ENCODE data around the gene ANAPC1. TPM values are rescaled to one million over a fixed set of nuclear protein-coding genes. Genes with fewer than 3 reads are reported as not detected.

Gene ANAPC1
- total and polyA plus RNA-seq, 8 donors = 4.9 to 200 (median 64.7) TPM

GRCh38 chr2:111897924-111898702, 14.1 kb upstream of the ANAPC1 start, which contains the start of gene MERTK:
TSS of gene MERTK (plus strand) at chr2:111898607. CDS start at chr2:111898736, 129 bp downstream.
- Histone ChIP-seq H3K27me3 (peaks cover 0 to 6% (median 0%) of the 10 kb centered on the region in 3 donors), H3K36me3 (no peaks in the 10 kb centered on the region), H3K27ac (peak within 1 kb of the TSS; percentile 83 to 89 (median 85)), H3K9me3 (no peaks in the 10 kb centered on the region), H3K4me3 (peak within 1 kb of the TSS; percentile 53 to 91 (median 77)), H3K4me1 (peaks cover 0 to 63% (median 33%) of the 10 kb centered on the region in 4 donors)
- peak; percentile 89 to 96 for DNase-seq
- TF ChIP-seq POLR2A (IDR thresholded peaks at IDR 0.05) = peak in 1 of 4 donors; percentile 28
- peak; percentile 58 to 93 (median 82) for TF ChIP-seq POLR2AphosphoS5 (IDR thresholded peaks at IDR 0.05)
- TF ChIP-seq EP300 (IDR thresholded peaks at IDR 0.05) = no peak
- TF ChIP-seq, protein P1, sequence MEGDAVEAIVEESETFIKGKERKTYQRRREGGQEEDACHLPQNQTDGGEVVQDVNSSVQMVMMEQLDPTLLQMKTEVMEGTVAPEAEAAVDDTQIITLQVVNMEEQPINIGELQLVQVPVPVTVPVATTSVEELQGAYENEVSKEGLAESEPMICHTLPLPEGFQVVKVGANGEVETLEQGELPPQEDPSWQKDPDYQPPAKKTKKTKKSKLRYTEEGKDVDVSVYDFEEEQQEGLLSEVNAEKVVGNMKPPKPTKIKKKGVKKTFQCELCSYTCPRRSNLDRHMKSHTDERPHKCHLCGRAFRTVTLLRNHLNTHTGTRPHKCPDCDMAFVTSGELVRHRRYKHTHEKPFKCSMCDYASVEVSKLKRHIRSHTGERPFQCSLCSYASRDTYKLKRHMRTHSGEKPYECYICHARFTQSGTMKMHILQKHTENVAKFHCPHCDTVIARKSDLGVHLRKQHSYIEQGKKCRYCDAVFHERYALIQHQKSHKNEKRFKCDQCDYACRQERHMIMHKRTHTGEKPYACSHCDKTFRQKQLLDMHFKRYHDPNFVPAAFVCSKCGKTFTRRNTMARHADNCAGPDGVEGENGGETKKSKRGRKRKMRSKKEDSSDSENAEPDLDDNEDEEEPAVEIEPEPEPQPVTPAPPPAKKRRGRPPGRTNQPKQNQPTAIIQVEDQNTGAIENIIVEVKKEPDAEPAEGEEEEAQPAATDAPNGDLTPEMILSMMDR (IDR thresholded peaks at IDR 0.05) = peak in 5 of 7 experiments; percentile 45 to 75 (median 56)
- 0 to 2% (median 1%) methylated on average over 37 to 71 of the region's 71 CpGs for WGBS, 5 donors
- intact Hi-C loops (cut with DNase I; ENCODE audit: low total_unique reads) = no loop called here

DNA sequence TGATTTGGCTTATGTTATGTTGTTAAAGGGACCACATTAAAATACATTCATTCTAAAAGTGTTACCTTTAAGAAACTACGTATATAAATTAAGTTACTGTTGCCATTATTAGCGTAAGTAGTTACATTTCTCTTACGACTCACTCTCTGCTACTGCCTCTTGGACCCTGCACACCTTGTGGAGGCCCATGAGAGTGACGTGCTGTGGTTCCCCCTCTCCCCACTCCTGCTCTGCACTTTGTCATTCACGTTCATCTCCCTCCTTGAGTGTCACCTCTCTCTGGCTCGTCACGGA, 13.6 kb upstream of the ANAPC1 start:
- peak overlapping the region; percentile 83 to 89 (median 85) for H3K27ac ChIP-seq
- H3K36me3 ChIP-seq = no peaks in the 10 kb centered on the region
- TF ChIP-seq EP300 (IDR thresholded peaks at IDR 0.05) = no peak
- TF ChIP-seq, protein P1 (IDR thresholded peaks at IDR 0.05) = no peak
- no peak for TF ChIP-seq POLR2AphosphoS5 (IDR thresholded peaks at IDR 0.05)
- TF ChIP-seq POLR2A (IDR thresholded peaks at IDR 0.05) = no peak
- 6 to 10% (median 7%) methylated on average over 7 of the region's 7 CpGs for WGBS, 5 donors
- H3K27me3 ChIP-seq = peaks cover 0 to 6% (median 0%) of the 10 kb centered on the region in 3 donors
- peaks cover 0 to 58% (median 30%) of the 10 kb centered on the region in 4 donors for H3K4me1 ChIP-seq
- DNase-seq = no peak
- intact Hi-C loops (cut with DNase I; ENCODE audit: low total_unique reads) = no loop called here
- H3K4me3 ChIP-seq = peak overlapping the region; percentile 53 to 91 (median 77)
- no peaks in the 10 kb centered on the region for H3K9me3 ChIP-seq

DNA sequence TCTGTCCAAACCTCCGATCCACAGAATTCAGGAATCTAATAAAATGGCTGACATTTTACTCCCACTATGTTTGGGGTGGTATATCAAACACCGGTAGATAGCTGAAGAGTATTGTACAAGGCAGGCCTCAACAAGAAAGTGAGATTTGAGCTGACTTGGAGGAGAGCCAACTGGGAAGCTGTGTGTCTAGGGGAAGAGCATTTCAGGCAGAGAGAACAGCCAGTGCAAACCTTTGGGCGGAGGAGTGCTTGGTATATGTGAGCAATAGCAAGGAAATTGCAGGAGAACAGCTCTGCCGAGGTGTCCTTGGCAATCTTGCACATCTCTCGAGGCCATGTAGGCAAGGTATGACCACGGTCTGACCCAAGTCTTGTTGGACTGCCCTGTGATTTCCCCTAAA, 12.6 kb upstream of the ANAPC1 start:
- Histone ChIP-seq H3K4me1 (peaks cover 0 to 48% (median 29%) of the 10 kb centered on the region in 4 donors), H3K27ac (no peak overlapping the region), H3K9me3 (no peaks in the 10 kb centered on the region), H3K4me3 (no peak overlapping the region), H3K36me3 (no peaks in the 10 kb centered on the region), H3K27me3 (peaks cover 0 to 6% (median 0%) of the 10 kb centered on the region in 3 donors)
- TF ChIP-seq EP300 (IDR thresholded peaks at IDR 0.05) (no peak), POLR2AphosphoS5 (IDR thresholded peaks at IDR 0.05) (no peak), POLR2A (IDR thresholded peaks at IDR 0.05) (no peak)
- TF ChIP-seq, protein P1 (IDR thresholded peaks at IDR 0.05) = no peak
- 78 to 86% (median 86%) methylated on average over 6 of the region's 6 CpGs for WGBS, 5 donors
- intact Hi-C loops (cut with DNase I; ENCODE audit: low total_unique reads) = no loop called here
- DNase-seq = peak in 1 of 2 donors; percentile 32

- no peaks in the 10 kb centered on the region for H3K9me3 ChIP-seq
- intact Hi-C loops (cut with DNase I; ENCODE audit: low total_unique reads) = no loop called here
- no peak overlapping the region for H3K4me3 ChIP-seq
- H3K27me3 ChIP-seq = peaks cover 0 to 6% (median 0%) of the 10 kb centered on the region in 3 donors
- no peak overlapping the region for H3K27ac ChIP-seq
- DNase-seq = no peak
- 43 to 64% (median 59%) methylated on average over 2 to 3 of the region's 3 CpGs for WGBS, 5 donors
- TF ChIP-seq EP300 (IDR thresholded peaks at IDR 0.05) = no peak
- no peak for TF ChIP-seq POLR2A (IDR thresholded peaks at IDR 0.05)
- no peak for TF ChIP-seq POLR2AphosphoS5 (IDR thresholded peaks at IDR 0.05)
- TF ChIP-seq, protein P1 (IDR thresholded peaks at IDR 0.05) = no peak
- no peaks in the 10 kb centered on the region for H3K36me3 ChIP-seq
- peaks cover 0 to 42% (median 24%) of the 10 kb centered on the region in 4 donors for H3K4me1 ChIP-seq
These were observed 12.0 kb upstream of the ANAPC1 start for GRCh38 chr2:111896024-111896423.

All from stomach (tissue), 9 donors.